Smooth muscle cell (in vitro differentiated cells): Measurements from ENCODE around the gene COL26A1. TPM values are rescaled to one million over a fixed set of nuclear protein-coding genes. Genes with fewer than 3 reads are reported as not detected.

Source experiments
- DNase-seq: peaks from one replicate; lab custom pipeline; 2025; ENCODE audit not compliant: unreplicated experiment; lab: John Stamatoyannopoulos, UW
- H2AFZ ChIP-seq: fragments of 200-600 bp; sonication (generic); 2 replicates; pipeline ENCODE4 v1.6.0; 2016; ENCODE audit warnings: antibody characterized with exemption, low read depth, mild to moderate bottlenecking
- H3F3A ChIP-seq: fragments of 200-600 bp; sonication (generic); 2 replicates; pipeline ENCODE4 v1.6.0; 2017; ENCODE audit warnings: antibody characterized with exemption, low read depth
- H3K27ac ChIP-seq: fragments of 200-600 bp; sonication (generic); 2 replicates; pipeline ENCODE4 v1.5.1; 2016; ENCODE audit warnings: low read depth, mild to moderate bottlenecking
- H3K27me3 ChIP-seq: fragments of 200-600 bp; sonication (generic); 2 replicates; pipeline ENCODE4 v1.6.1; 2016; ENCODE audit warnings: low read depth, mild to moderate bottlenecking
- H3K36me3 ChIP-seq: fragments of 200-600 bp; sonication (generic); 2 replicates; pipeline ENCODE4 v1.5.1; 2016; ENCODE audit warnings: low read depth
- H3K4me1 ChIP-seq: fragments of 200-600 bp; sonication (generic); 2 replicates; pipeline ENCODE4 v1.5.1; 2016; ENCODE audit warnings: low read depth
- H3K4me2 ChIP-seq: fragments of 200-600 bp; sonication (generic); 2 replicates; pipeline ENCODE4 v1.6.0; 2016; ENCODE audit warnings: mild to moderate bottlenecking
- H3K4me3 ChIP-seq: fragments of 200-600 bp; sonication (generic); 2 replicates; pipeline ENCODE4 v1.5.1; 2016; ENCODE audit warnings: mild to moderate bottlenecking
- H3K79me2 ChIP-seq: fragments of 200-600 bp; sonication (generic); 2 replicates; pipeline ENCODE4 v1.6.0; 2016; ENCODE audit warnings: low read depth, mild to moderate bottlenecking
- H3K9ac ChIP-seq: fragments of 200-600 bp; sonication (generic); 2 replicates; pipeline ENCODE4 v1.6.0; 2016; ENCODE audit warnings: low read depth
- H3K9me3 ChIP-seq: fragments of 200-600 bp; sonication (generic); replicated peaks from 2 replicates; pipeline ENCODE4 v1.5.1; 2016; ENCODE audit warnings: low read depth
- H4K20me1 ChIP-seq: fragments of 200-600 bp; sonication (generic); 2 replicates; pipeline ENCODE4 v1.6.0; 2016; ENCODE audit warnings: low read depth
- WGBS: methylation state at CpG from one replicate; pipeline ENCODE4 v1.1.7; 2016; ENCODE audit warnings: low lambda C conversion rate; 5-methylcytosine and 5-hydroxymethylcytosine counted together
- polyA plus RNA-seq: library from polyadenylated mRNA; unstranded; fragments of >200 nt; fragmentation: Nextera tagmentation; extraction: Ambion mirVana; gene quantifications from 2 replicates; pipeline ENCODE4 v1.2.1, GENCODE V29; 2016
- total RNA-seq: library from RNA; depleted of rRNA; stranded (reverse); fragments of >200 nt; gene quantifications from 2 replicates; pipeline ENCODE4 v1.2.3, GENCODE V29; 2014
- TF ChIP-seq, protein P1 (sequence below): fragments of 200-600 bp; sonication (generic); IDR thresholded peaks from 2 replicates; pipeline ENCODE4 v1.5.1; 2017; ENCODE audit warnings: borderline replicate concordance, mild to moderate bottlenecking, antibody characterized with exemption; ENCODE audit not compliant: insufficient read depth, poor library complexity, severe bottlenecking

The COL26A1 gene
- total and polyA plus RNA-seq, 2 experiments from 2014 or later: 4.9 to 13.2 TPM

DNA sequence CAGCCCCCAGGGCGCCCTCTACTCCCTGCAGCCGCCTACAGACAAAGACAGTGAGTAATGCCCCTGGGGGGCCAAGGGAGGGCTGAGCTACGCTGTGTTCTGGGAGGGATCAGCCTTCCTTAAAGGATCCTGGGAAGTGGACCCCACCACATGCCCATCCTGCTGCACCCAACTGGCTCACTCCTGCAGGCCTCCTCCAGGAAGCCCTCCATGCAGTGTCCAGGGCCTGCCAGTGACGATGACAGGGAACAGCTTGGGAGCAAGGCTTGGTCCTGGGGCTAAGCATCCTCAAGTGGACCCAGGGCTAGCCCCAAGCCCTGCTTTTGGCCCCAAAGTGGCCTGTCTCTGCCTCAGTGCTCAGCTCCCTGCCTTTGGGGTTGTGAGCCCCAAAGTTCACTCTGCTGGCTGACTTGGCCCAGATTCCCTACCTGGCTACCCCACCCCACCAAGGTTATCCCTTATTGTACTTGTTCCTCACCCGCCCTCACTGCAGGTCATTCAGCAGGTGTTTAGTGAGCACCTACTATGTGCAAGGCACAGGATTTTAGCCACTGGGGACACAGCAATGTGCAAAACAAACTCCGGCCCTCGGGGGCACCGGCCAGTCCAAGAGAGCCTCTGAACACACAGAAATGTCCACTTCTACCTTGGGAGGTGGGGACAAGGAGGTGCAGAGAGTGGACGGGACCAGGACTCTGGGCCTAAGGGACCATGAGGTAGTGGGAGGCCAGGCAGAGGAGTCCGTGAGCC lies 182.9 kb downstream of the COL26A1 start:
- no peak overlapping the region for H2AFZ ChIP-seq
- H3K27ac ChIP-seq: no peak overlapping the region
- no peaks in the 10 kb centered on the region for H3K27me3 ChIP-seq
- no peaks in the 10 kb centered on the region for H3K9me3 ChIP-seq
- no peaks in the 10 kb centered on the region for H4K20me1 ChIP-seq
- no peak for DNase-seq
- TF ChIP-seq, protein P1, sequence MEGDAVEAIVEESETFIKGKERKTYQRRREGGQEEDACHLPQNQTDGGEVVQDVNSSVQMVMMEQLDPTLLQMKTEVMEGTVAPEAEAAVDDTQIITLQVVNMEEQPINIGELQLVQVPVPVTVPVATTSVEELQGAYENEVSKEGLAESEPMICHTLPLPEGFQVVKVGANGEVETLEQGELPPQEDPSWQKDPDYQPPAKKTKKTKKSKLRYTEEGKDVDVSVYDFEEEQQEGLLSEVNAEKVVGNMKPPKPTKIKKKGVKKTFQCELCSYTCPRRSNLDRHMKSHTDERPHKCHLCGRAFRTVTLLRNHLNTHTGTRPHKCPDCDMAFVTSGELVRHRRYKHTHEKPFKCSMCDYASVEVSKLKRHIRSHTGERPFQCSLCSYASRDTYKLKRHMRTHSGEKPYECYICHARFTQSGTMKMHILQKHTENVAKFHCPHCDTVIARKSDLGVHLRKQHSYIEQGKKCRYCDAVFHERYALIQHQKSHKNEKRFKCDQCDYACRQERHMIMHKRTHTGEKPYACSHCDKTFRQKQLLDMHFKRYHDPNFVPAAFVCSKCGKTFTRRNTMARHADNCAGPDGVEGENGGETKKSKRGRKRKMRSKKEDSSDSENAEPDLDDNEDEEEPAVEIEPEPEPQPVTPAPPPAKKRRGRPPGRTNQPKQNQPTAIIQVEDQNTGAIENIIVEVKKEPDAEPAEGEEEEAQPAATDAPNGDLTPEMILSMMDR: no peak
- H3F3A ChIP-seq: no peaks in the 10 kb centered on the region
- no peak overlapping the region for H3K4me2 ChIP-seq
- no peaks in the 10 kb centered on the region for H3K4me1 ChIP-seq
- no peak overlapping the region for H3K4me3 ChIP-seq
- no peaks in the 10 kb centered on the region for H3K36me3 ChIP-seq
- H3K9ac ChIP-seq: no peak overlapping the region
- 88% methylated on average over 10 of the region's 10 CpGs for WGBS
- no peaks in the 10 kb centered on the region for H3K79me2 ChIP-seq

DNA sequence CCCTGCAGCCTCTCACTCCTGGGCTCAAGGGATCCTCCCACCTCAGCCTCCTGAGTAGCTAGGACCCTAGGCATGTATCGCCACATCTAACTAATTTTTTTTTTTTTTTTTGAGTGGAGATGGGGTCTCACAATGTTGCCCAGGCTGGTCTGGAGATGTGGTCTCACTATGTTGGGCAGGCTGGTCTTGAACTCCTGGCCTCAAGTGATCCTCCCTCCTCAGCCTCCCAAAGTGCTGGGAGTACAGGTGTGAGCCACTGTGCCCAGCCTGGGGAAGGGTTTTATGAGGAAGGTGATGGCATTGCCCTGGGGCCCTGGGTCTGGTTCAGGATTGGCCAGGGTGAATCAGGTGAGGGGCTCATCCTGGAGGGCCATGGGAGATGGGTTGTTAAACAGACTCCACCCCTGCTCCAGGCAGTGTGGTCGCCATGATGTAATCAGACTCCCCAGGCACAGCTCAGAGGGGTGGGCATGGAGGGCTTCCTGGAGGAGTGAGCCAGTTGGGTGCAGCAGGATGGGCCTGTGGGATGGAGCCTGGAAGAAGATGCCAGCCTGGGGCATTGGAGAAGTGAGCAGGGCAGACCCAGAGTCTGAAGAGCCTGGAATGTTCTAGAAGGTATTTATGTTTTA lies 183.7 kb downstream of the COL26A1 start:
- H3K36me3 ChIP-seq: no peaks in the 10 kb centered on the region
- no peak overlapping the region for H2AFZ ChIP-seq
- WGBS: 90% methylated on average over 2 of the region's 2 CpGs
- no peaks in the 10 kb centered on the region for H4K20me1 ChIP-seq
- H3K27me3 ChIP-seq: no peaks in the 10 kb centered on the region
- H3K79me2 ChIP-seq: no peaks in the 10 kb centered on the region
- H3K27ac ChIP-seq: no peak overlapping the region
- no peak overlapping the region for H3K9ac ChIP-seq
- H3K4me1 ChIP-seq: no peaks in the 10 kb centered on the region
- no peak overlapping the region for H3K4me3 ChIP-seq
- H3K9me3 ChIP-seq: no peaks in the 10 kb centered on the region
- TF ChIP-seq, protein P1: no peak
- no peak for DNase-seq
- no peak overlapping the region for H3K4me2 ChIP-seq
- no peaks in the 10 kb centered on the region for H3F3A ChIP-seq

DNA sequence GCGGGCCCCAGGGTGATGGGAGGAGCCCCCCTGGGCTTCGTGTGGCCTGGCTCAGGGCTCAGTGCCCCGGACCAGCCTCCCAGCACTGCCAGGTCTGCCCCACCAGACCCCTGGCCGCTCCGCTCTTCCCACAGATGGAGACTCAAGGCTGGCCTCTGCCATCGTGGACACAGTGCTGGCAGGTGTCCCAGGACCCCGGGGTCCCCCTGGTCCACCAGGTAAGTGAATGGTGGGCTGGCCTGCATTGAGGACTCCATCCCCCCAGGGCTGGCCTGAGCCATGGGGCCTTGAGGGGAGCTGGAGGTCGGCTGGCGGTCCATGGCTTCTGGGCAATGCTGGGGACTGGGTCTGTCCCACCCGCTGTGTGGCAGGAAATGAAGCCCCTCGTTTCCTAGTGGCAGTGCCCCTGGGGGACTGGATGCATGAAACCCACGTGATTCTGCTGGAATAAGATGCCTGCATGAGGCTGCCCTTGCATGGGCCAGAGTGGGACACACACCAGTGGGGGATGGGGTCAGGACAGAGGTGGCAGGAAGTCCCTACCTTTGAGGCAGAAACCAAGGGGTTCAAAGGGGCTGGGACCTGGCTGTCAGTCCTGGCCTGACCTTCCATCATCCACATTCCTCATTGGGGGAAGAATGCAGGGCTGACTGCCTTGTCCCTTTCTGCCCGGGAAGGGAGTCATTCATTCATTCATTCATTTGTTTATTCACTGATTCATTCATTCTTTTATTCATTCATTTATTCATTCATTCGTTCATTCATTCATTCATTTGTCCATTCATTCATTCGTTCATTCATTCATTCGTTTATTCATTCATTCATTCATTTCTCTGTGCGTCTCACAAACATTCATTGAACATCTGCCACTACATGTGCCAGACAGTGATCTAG lies 184.6 kb downstream of the COL26A1 start:
- no peaks in the 10 kb centered on the region for H3F3A ChIP-seq
- no peaks in the 10 kb centered on the region for H3K9me3 ChIP-seq
- no peak overlapping the region for H3K4me2 ChIP-seq
- no peak overlapping the region for H3K9ac ChIP-seq
- no peak for DNase-seq
- H3K36me3 ChIP-seq: no peaks in the 10 kb centered on the region
- H3K4me3 ChIP-seq: no peak overlapping the region
- H3K79me2 ChIP-seq: no peaks in the 10 kb centered on the region
- 92% methylated on average over 17 of the region's 17 CpGs for WGBS
- no peaks in the 10 kb centered on the region for H3K27me3 ChIP-seq
- no peaks in the 10 kb centered on the region for H3K4me1 ChIP-seq
- TF ChIP-seq, protein P1: no peak
- H2AFZ ChIP-seq: no peak overlapping the region
- no peaks in the 10 kb centered on the region for H4K20me1 ChIP-seq
- no peak overlapping the region for H3K27ac ChIP-seq
